PC-9 (cell line): ENCODE results near the gene TOMT. TPM values are rescaled to one million over a fixed set of nuclear protein-coding genes. Genes with fewer than 3 reads are reported as not detected.
"Not testable (repeated sequence)": the region's sequence is repeated elsewhere in the genome, so short reads cannot be mapped to it uniquely, and the experiment has no call there.

Experiments
- BruUV-seq: library from RNA; stranded (reverse); fragments of 400-500 nt; replicated peaks from 2 replicates; lab custom pipeline; 2021; lab: Mats Ljungman, UMichigan
- CTCF ChIA-PET: fragments of 300-600 bp; sonication (Branson Sonifier 250); formaldehyde crosslinking; loops from one replicate; lab custom pipeline; 2022; ENCODE audit warnings: antibody characterized with exemption; lab: Charles Lee
- POLR2A ChIA-PET: fragments of 300-600 bp; sonication (Branson Sonifier 250); formaldehyde crosslinking; loops from one replicate; lab custom pipeline; 2022; ENCODE audit warnings: antibody characterized with exemption; ENCODE audit not compliant: unreplicated experiment; lab: Charles Lee
- DNase-seq, 2 experiments: peaks; one replicate each; pipeline versions ENCODE4 v3.0.0 to v3.0.0-alpha.2; 2015 to 2022; ENCODE audit warnings: mixed read lengths in 1 of 2
- H2AFZ ChIP-seq: fragments of 200-600 bp; sonication (generic); 2 replicates; pipeline ENCODE4 v1.8.1; 2017; ENCODE audit warnings: antibody characterized with exemption
- H3F3A ChIP-seq: fragments of 200-600 bp; sonication (generic); 2 replicates; pipeline ENCODE4 v1.8.1; 2017; ENCODE audit warnings: antibody characterized with exemption, mild to moderate bottlenecking, low read depth; ENCODE audit not compliant: insufficient read depth
- H3K27ac ChIP-seq: fragments of 200-600 bp; sonication (generic); 2 replicates; pipeline ENCODE4 v1.6.1; 2016; ENCODE audit warnings: mixed run types
- H3K27me3 ChIP-seq: fragments of 200-600 bp; sonication (generic); 2 replicates; pipeline ENCODE4 v1.6.1; 2016; ENCODE audit warnings: low read depth, mixed run types; ENCODE audit not compliant: insufficient read depth
- H3K36me3 ChIP-seq: fragments of 200-600 bp; sonication (generic); 2 replicates; pipeline ENCODE4 v1.6.1; 2016; ENCODE audit warnings: low read depth, mixed run types
- H3K4me1 ChIP-seq: fragments of 200-600 bp; sonication (generic); replicated peaks from 2 replicates; pipeline ENCODE4 v1.6.1; 2016; ENCODE audit warnings: mixed run types; ENCODE audit not compliant: insufficient read depth
- H3K4me2 ChIP-seq: fragments of 200-600 bp; sonication (generic); 2 replicates; pipeline ENCODE4 v1.6.1; 2017; ENCODE audit warnings: mixed run types
- H3K4me3 ChIP-seq: fragments of 200-600 bp; sonication (generic); 2 replicates; pipeline ENCODE4 v1.6.1; 2016; ENCODE audit warnings: mixed run types
- H3K79me2 ChIP-seq: fragments of 200-600 bp; sonication (generic); 2 replicates; pipeline ENCODE4 v1.6.1; 2017; ENCODE audit warnings: low read depth, mixed run types
- H3K9me2 ChIP-seq: fragments of 200-600 bp; sonication (generic); 2 replicates; pipeline ENCODE4 v1.8.1; 2017; ENCODE audit warnings: mild to moderate bottlenecking; ENCODE audit not compliant: insufficient read depth
- H3K9me3 ChIP-seq: fragments of 200-600 bp; sonication (generic); 2 replicates; pipeline ENCODE4 v1.8.1; 2016; ENCODE audit warnings: low read depth; ENCODE audit not compliant: insufficient read depth
- H4K20me1 ChIP-seq: fragments of 200-600 bp; sonication (generic); 2 replicates; pipeline ENCODE4 v1.8.1; 2017; ENCODE audit not compliant: insufficient read depth
- EZH2 ChIP-seq: fragments of 200-600 bp; sonication (generic); IDR thresholded peaks from 2 replicates; pipeline ENCODE4 v1.8.0; 2017; ENCODE audit warnings: antibody characterized with exemption, low read depth
- intact Hi-C: fragments of 100-400 bp; cut with micrococcal nuclease; formaldehyde crosslinking; loops from one replicate; pipeline ENCODE4 v1.10.0; 2022; ENCODE audit not compliant: unreplicated experiment
- total RNA-seq: library from RNA; stranded (reverse); gene quantifications from 2 replicates; pipeline ENCODE4 v1.2.3, GENCODE V29; 2021
- TF ChIP-seq, protein P1 (sequence below): fragments of 200-600 bp; sonication (generic); conservative IDR thresholded peaks from 2 replicates; pipeline ENCODE4 v1.6.1; 2017; ENCODE audit warnings: mixed run types, antibody characterized with exemption, mild to moderate bottlenecking, moderate library complexity

Gene TOMT
- total RNA-seq, 1 experiment from 2014 or later = not detected

DNA sequence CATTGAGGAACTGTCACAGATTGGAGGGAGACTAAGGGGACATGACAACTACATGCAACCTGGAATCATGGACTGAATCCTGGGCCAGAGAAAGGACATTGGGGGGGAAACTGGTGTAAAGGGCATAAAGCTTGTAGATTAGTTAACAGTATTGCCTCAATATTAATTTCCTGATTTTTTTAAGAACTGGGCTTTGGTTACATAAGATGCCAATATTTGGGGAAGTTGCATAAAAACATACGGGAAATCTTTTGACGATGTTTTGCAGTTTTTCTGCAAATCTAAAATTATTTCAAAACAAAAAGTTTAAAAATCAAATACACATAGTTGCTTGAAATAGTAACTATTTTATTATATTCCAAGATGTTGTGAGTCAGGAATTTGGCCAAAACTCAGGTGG is 26.9 kb downstream of the TOMT start:
- TF ChIP-seq EZH2 = no peak
- TF ChIP-seq, protein P1, sequence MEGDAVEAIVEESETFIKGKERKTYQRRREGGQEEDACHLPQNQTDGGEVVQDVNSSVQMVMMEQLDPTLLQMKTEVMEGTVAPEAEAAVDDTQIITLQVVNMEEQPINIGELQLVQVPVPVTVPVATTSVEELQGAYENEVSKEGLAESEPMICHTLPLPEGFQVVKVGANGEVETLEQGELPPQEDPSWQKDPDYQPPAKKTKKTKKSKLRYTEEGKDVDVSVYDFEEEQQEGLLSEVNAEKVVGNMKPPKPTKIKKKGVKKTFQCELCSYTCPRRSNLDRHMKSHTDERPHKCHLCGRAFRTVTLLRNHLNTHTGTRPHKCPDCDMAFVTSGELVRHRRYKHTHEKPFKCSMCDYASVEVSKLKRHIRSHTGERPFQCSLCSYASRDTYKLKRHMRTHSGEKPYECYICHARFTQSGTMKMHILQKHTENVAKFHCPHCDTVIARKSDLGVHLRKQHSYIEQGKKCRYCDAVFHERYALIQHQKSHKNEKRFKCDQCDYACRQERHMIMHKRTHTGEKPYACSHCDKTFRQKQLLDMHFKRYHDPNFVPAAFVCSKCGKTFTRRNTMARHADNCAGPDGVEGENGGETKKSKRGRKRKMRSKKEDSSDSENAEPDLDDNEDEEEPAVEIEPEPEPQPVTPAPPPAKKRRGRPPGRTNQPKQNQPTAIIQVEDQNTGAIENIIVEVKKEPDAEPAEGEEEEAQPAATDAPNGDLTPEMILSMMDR = no peak
- no peak for DNase-seq
- intact Hi-C loops = no loop called here
- Histone ChIP-seq H3K36me3 (no peaks in the 10 kb centered on the region), H4K20me1 (no peaks in the 10 kb centered on the region), H3K79me2 (no peaks in the 10 kb centered on the region), H3K9me3 (no peaks in the 10 kb centered on the region), H3K9me2 (no peaks in the 10 kb centered on the region), H2AFZ (no peak overlapping the region), H3K4me2 (no peak overlapping the region), H3F3A (no peaks in the 10 kb centered on the region), H3K4me1 (no peaks in the 10 kb centered on the region), H3K27me3 (0 out of 2 replicates have a peak, but pooled peaks cover 5% of the 10 kb centered on the region), H3K4me3 (no peak overlapping the region), H3K27ac (no peak overlapping the region)
- no TSS peak for BruUV-seq
- ChIA-PET CTCF (no interaction called here), POLR2A (no interaction called here)

DNA sequence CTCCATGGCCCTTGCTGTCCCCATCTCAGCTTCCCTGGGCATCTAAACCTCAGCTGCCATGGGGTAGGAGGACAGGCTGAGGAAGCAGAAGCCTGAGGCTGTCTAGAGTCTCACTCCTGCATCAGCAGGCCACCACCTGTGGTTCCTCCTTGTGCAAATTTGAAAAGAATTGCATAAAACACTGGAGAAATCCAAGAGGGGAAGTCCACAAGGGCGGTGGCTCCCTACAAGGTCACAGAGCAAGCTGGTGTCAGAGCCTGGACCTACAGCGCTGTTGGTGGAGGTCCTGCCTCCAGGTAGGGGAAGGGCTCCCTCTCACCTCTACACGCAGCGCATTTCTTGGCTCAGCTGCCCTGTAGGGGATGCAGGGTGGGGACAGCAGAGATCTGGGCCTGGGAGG is 29.7 kb downstream of the TOMT start, which contains the start of gene FOLR3:
Gene FOLR3, plus strand, starts transcription at position 253 of the 400 bp plus-strand sequence. CDS start 228 bp downstream, outside the sequence.
- H2AFZ ChIP-seq, intact Hi-C loops, H3K9me2 ChIP-seq, CTCF ChIA-PET, BruUV-seq, H3K4me2 ChIP-seq, H3K79me2 ChIP-seq, H3K9me3 ChIP-seq, H3K27ac ChIP-seq, H3K36me3 ChIP-seq, DNase-seq, H3K4me1 ChIP-seq, H3K27me3 ChIP-seq, H4K20me1 ChIP-seq, H3K4me3 ChIP-seq, POLR2A ChIA-PET, H3F3A ChIP-seq: not testable (repeated sequence)

DNA sequence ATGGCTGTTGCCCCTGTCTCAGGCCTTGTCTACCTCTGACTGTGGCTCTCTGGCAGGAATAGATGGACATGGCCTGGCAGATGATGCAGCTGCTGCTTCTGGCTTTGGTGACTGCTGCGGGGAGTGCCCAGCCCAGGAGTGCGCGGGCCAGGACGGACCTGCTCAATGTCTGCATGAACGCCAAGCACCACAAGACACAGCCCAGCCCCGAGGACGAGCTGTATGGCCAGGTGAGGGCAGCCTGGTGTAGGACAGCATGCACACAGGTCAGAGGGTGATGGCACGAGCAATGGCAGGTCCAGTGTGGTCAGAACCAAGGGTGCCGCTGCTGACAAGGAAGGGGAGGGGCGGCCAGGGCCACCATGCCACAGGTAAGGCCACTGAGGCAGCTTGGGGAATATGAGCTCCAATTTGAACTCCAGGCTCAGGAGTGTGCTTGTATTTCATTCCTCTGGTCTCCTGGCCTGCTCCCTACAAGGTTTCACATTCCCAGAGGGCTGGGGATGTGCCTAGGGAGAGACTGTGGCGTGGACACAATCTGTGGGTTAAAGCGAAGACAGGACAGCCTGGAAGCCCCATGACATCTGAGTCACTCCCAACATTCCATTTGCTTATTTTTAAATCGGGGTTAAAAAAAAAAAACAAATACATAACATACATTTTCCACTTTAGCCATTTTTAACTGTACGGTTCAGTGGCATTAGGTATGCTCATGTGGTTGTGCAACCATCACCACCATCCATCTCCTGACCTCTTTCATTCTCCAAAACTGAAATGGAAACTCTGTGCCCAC is 30.4 kb downstream of the TOMT start:
- no TSS peak for BruUV-seq
- Histone ChIP-seq H3K27me3 (no peaks in the 10 kb centered on the region), H3K27ac (no peak overlapping the region), H4K20me1 (no peaks in the 10 kb centered on the region), H2AFZ (no peak overlapping the region), H3K9me2 (no peaks in the 10 kb centered on the region), H3K79me2 (no peaks in the 10 kb centered on the region), H3K4me2 (no peak overlapping the region), H3K4me3 (no peak overlapping the region), H3K36me3 (no peaks in the 10 kb centered on the region), H3K9me3 (no peaks in the 10 kb centered on the region), H3K4me1 (no peaks in the 10 kb centered on the region), H3F3A (no peaks in the 10 kb centered on the region)
- intact Hi-C loops = no loop called here
- ChIA-PET POLR2A (no interaction called here), CTCF (no interaction called here)
- DNase-seq = no peak
- TF ChIP-seq EZH2 = no peak
- TF ChIP-seq, protein P1 = no peak
